Mesenchymal stem cell (in vitro differentiated cells and primary cell): ENCODE measurements around the gene TNNC1.

Experiments
- DNase-seq: peaks from one replicate; pipeline ENCODE4 v3.0.0-alpha.2; 2013
- H2AFZ ChIP-seq: one replicate; pipeline ENCODE4 v1.6.1; 2013; ENCODE audit warnings: low read depth, mild to moderate bottlenecking, control low read depth, inconsistent platforms, low read length, moderate library complexity
- H2AK5ac ChIP-seq: 2 replicates; pipeline ENCODE4 v1.6.1; 2013; ENCODE audit warnings: low read length, moderate library complexity, mild to moderate bottlenecking, inconsistent platforms; ENCODE audit not compliant: severe bottlenecking
- H2BK120ac ChIP-seq: one replicate; pipeline ENCODE4 v1.6.1; 2013; ENCODE audit warnings: low read depth, mild to moderate bottlenecking, inconsistent platforms, low read length, moderate library complexity
- H2BK12ac ChIP-seq, 2 experiments: one replicate each; pipeline ENCODE4 v1.6.1; 2013; ENCODE audit warnings: inconsistent platforms in 2 of 2, low read length in 2 of 2, mild to moderate bottlenecking in 2 of 2, moderate library complexity in 2 of 2, control low read depth in 1 of 2
- H2BK15ac ChIP-seq: one replicate; pipeline ENCODE4 v1.6.1; 2013; ENCODE audit warnings: mild to moderate bottlenecking, low read depth, inconsistent platforms; ENCODE audit not compliant: poor library complexity, severe bottlenecking
- H2BK5ac ChIP-seq: 2 replicates; pipeline ENCODE4 v1.6.1; 2013; ENCODE audit warnings: low read depth, mild to moderate bottlenecking, low read length, control low read depth, inconsistent platforms; ENCODE audit not compliant: poor library complexity, severe bottlenecking
- H3K14ac ChIP-seq, 2 experiments: one replicate each; pipeline ENCODE4 v1.6.1; 2013; ENCODE audit warnings: inconsistent platforms in 2 of 2, low read length in 2 of 2, control low read depth in 1 of 2, mild to moderate bottlenecking in 1 of 2, moderate library complexity in 1 of 2
- H3K18ac ChIP-seq, 2 experiments: one replicate each; pipeline ENCODE4 v1.6.1; 2013; ENCODE audit warnings: inconsistent platforms in 2 of 2, low read length in 2 of 2, control low read depth in 1 of 2, low read depth in 1 of 2, mild to moderate bottlenecking in 1 of 2
- H3K23ac ChIP-seq, 2 experiments: one replicate each; pipeline ENCODE4 v1.6.1; 2013; ENCODE audit warnings: inconsistent platforms in 2 of 2, low read length in 2 of 2, mild to moderate bottlenecking in 2 of 2, moderate library complexity in 2 of 2, control low read depth in 1 of 2
- H3K27ac ChIP-seq: 2 replicates; pipeline ENCODE4 v1.5.1; 2013; ENCODE audit warnings: mild to moderate bottlenecking, moderate library complexity, low read length, control low read depth, inconsistent platforms; ENCODE audit not compliant: poor library complexity, severe bottlenecking
- H3K27me3 ChIP-seq, 2 experiments: 2 replicates each; pipeline versions ENCODE4 v1.6.1 to v1.7.0; 2013; ENCODE audit warnings: low read length in 2 of 2, mild to moderate bottlenecking in 2 of 2, moderate library complexity in 2 of 2, control low read depth in 1 of 2, inconsistent platforms in 1 of 2; ENCODE audit not compliant: control insufficient read depth in 1 of 2, insufficient read depth in 1 of 2
- H3K36me3 ChIP-seq, 2 experiments: 2 replicates each; pipeline versions ENCODE4 v1.6.1 to v1.7.0; 2013; ENCODE audit warnings: low read length in 2 of 2, control low read depth in 1 of 2, inconsistent platforms in 1 of 2, low read depth in 1 of 2, mild to moderate bottlenecking in 1 of 2; ENCODE audit not compliant: insufficient read depth in 2 of 2, control insufficient read depth in 1 of 2
- H3K4ac ChIP-seq, 2 experiments: one replicate each; pipeline ENCODE4 v1.6.1; 2013; ENCODE audit warnings: inconsistent platforms in 2 of 2, low read length in 2 of 2, mild to moderate bottlenecking in 2 of 2, moderate library complexity in 2 of 2, control low read depth in 1 of 2, low read depth in 1 of 2
- H3K4me1 ChIP-seq: 2 replicates; pipeline ENCODE4 v1.6.1; 2013; ENCODE audit warnings: low read depth, low read length, control low read depth; ENCODE audit not compliant: control insufficient read depth, insufficient read depth
- H3K4me2 ChIP-seq: 2 replicates; pipeline ENCODE4 v1.6.1; 2013; ENCODE audit warnings: low read length, mild to moderate bottlenecking, inconsistent platforms; ENCODE audit not compliant: poor library complexity, severe bottlenecking
- H3K4me3 ChIP-seq, 2 experiments: 2 replicates each; pipeline versions ENCODE4 v1.5.1 to v1.7.0; 2013; ENCODE audit warnings: low read length in 2 of 2, mild to moderate bottlenecking in 2 of 2, control low read depth in 1 of 2, low read depth in 1 of 2; ENCODE audit not compliant: insufficient read depth in 1 of 2
- H3K79me1 ChIP-seq: replicated peaks from 2 replicates; pipeline ENCODE4 v1.6.1; 2013; ENCODE audit warnings: mild to moderate bottlenecking, control low read depth, low read length, inconsistent platforms; ENCODE audit not compliant: poor library complexity, severe bottlenecking
- H3K9ac ChIP-seq: 2 replicates; pipeline ENCODE4 v1.7.0; 2013; ENCODE audit warnings: mild to moderate bottlenecking, low read length, moderate library complexity
- H3K9me3 ChIP-seq: 2 replicates; pipeline ENCODE4 v1.7.0; 2013; ENCODE audit warnings: mild to moderate bottlenecking, low read length; ENCODE audit not compliant: control insufficient read depth
- H4K8ac ChIP-seq: one replicate; pipeline ENCODE4 v1.6.1; 2013; ENCODE audit warnings: inconsistent platforms, mild to moderate bottlenecking, low read length, moderate library complexity
- H4K91ac ChIP-seq: one replicate; pipeline ENCODE4 v1.6.1; 2013; ENCODE audit warnings: mild to moderate bottlenecking, low read length, inconsistent platforms
- WGBS: methylation state at CpG from one replicate; pipeline ENCODE4 v1.1.7; 2013; ENCODE audit warnings: mixed read lengths; 5-methylcytosine and 5-hydroxymethylcytosine counted together

The TNNC1 gene

GRCh38 chr3:52455283-52456168, 1.7 kb upstream of the TNNC1 start, which contains the start of gene NISCH:
NISCH (plus strand) TSS chr3:52455604; CDS start chr3:52455642, 38 bp downstream.
- Histone ChIP-seq H3K4me2 (peak within 1 kb of the TSS; percentile 59), H3K14ac (peak within 1 kb of the TSS; percentile 58 to 71), H3K9ac (peak within 1 kb of the TSS; percentile 95), H2BK120ac (peak within 1 kb of the TSS; percentile 80), H3K27ac (peak within 1 kb of the TSS; percentile 53), H3K79me1 (peaks cover 11% of the 10 kb centered on the region), H4K91ac (peak within 1 kb of the TSS; percentile 54), H2BK15ac (peak within 1 kb of the TSS; percentile 91), H3K23ac (peak within 1 kb of the TSS in 1 of 2 experiments; percentile 86), H2BK12ac (peak within 1 kb of the TSS; percentile 61 to 68), H3K4me3 (peak within 1 kb of the TSS; percentile 75 to 96), H3K9me3 (no peaks in the 10 kb centered on the region), H3K18ac (peak within 1 kb of the TSS; percentile 81 to 95), H3K36me3 (peaks cover 24 to 29% of the 10 kb centered on the region in 2 experiments), H2AFZ (peak within 1 kb of the TSS; percentile 33), H3K4ac (peak within 1 kb of the TSS; percentile 61 to 75), H4K8ac (peak within 1 kb of the TSS; percentile 92), H3K4me1 (peaks cover 24% of the 10 kb centered on the region), H2BK5ac (no peak within 1 kb of the TSS), H2AK5ac (peak within 1 kb of the TSS; percentile 27), H3K27me3 (no peaks in the 10 kb centered on the region)
- WGBS = 1% methylated on average over 63 of the region's 86 CpGs
- DNase-seq = peak; percentile 75

GRCh38 chr3:52454938-52455282, 1.1 kb upstream of the TNNC1 start:
- no peak overlapping the region for H2BK5ac ChIP-seq
- H4K91ac ChIP-seq = peak overlapping the region; percentile 53
- no peaks in the 10 kb centered on the region for H3K27me3 ChIP-seq
- no peak overlapping the region for H3K23ac ChIP-seq
- no peak for DNase-seq
- peak overlapping the region; percentile 61 to 68 for H2BK12ac ChIP-seq
- peak overlapping the region in 1 of 2 experiments; percentile 26 for H3K14ac ChIP-seq
- H3K4me3 ChIP-seq = peak overlapping the region; percentile 75 to 96
- peak overlapping the region; percentile 24 for H2AK5ac ChIP-seq
- H3K18ac ChIP-seq = peak overlapping the region; percentile 74 to 76
- peak overlapping the region; percentile 92 for H3K9ac ChIP-seq
- peaks cover 18 to 23% of the 10 kb centered on the region in 2 experiments for H3K36me3 ChIP-seq
- H3K4ac ChIP-seq = peak overlapping the region; percentile 50 to 64
- peaks cover 10% of the 10 kb centered on the region for H3K79me1 ChIP-seq
- peak overlapping the region; percentile 33 for H2AFZ ChIP-seq
- 87% methylated on average over 11 of the region's 11 CpGs for WGBS
- peak overlapping the region; percentile 91 for H2BK15ac ChIP-seq
- H3K27ac ChIP-seq = no peak overlapping the region
- peaks cover 30% of the 10 kb centered on the region for H3K4me1 ChIP-seq
- H3K4me2 ChIP-seq = peak overlapping the region; percentile 59
- no peaks in the 10 kb centered on the region for H3K9me3 ChIP-seq
- no peak overlapping the region for H2BK120ac ChIP-seq
- peak overlapping the region; percentile 92 for H4K8ac ChIP-seq

- Histone ChIP-seq H2BK120ac (no peak overlapping the region), H2BK5ac (no peak overlapping the region), H2AK5ac (peak overlapping the region; percentile 21), H4K91ac (no peak overlapping the region), H3K4me2 (no peak overlapping the region), H3K9me3 (no peaks in the 10 kb centered on the region), H3K18ac (no peak overlapping the region), H3K27me3 (no peaks in the 10 kb centered on the region), H3K4me1 (peaks cover 34% of the 10 kb centered on the region), H3K4ac (no peak overlapping the region), H2AFZ (no peak overlapping the region), H3K4me3 (peak overlapping the region in 1 of 2 experiments; percentile 96), H2BK15ac (peak overlapping the region; percentile 78), H4K8ac (peak overlapping the region; percentile 59), H3K79me1 (peaks cover 10% of the 10 kb centered on the region), H2BK12ac (peak overlapping the region; percentile 19 to 61), H3K27ac (no peak overlapping the region), H3K36me3 (peaks cover 18 to 19% of the 10 kb centered on the region in 2 experiments), H3K9ac (peak overlapping the region; percentile 92), H3K23ac (no peak overlapping the region), H3K14ac (no peak overlapping the region)
- no peak for DNase-seq
- 83% methylated on average over 8 of the region's 8 CpGs for WGBS
Measured at GRCh38 chr3:52454250-52454937, 553 bp upstream of the TNNC1 start.
